Ishikawa (cell line): ENCODE results near the gene NEIL1.

Experiments
- CEBPB ChIP-seq: IDR thresholded peaks from 2 replicates; pipeline ENCODE4 v1.6.1; 2012
- CREB1 ChIP-seq: IDR thresholded peaks from 2 replicates; pipeline ENCODE4 v1.6.1; 2012; ENCODE audit warnings: low read depth
- EGR1 ChIP-seq: IDR thresholded peaks from 2 replicates; pipeline ENCODE4 v1.6.1; 2012
- EP300 ChIP-seq: IDR thresholded peaks from 2 replicates; pipeline ENCODE4 v1.6.1; 2012; ENCODE audit warnings: borderline replicate concordance
- FOXM1 ChIP-seq: IDR thresholded peaks from 2 replicates; pipeline ENCODE4 v1.6.1; 2012; ENCODE audit warnings: low read depth, borderline replicate concordance
- MAX ChIP-seq: IDR thresholded peaks from 2 replicates; pipeline ENCODE4 v1.6.1; 2012
- NFIC ChIP-seq: IDR thresholded peaks from 2 replicates; pipeline ENCODE4 v1.6.1; 2012
- RAD21 ChIP-seq: IDR thresholded peaks from 2 replicates; pipeline ENCODE4 v1.6.1; 2012; ENCODE audit warnings: low read depth
- REST ChIP-seq: IDR thresholded peaks from 2 replicates; pipeline ENCODE4 v1.6.1; 2012; ENCODE audit warnings: low read depth, mild to moderate bottlenecking
- TAF1 ChIP-seq: IDR thresholded peaks from 2 replicates; pipeline ENCODE4 v1.6.1; 2012; ENCODE audit warnings: low read depth, mild to moderate bottlenecking
- TCF12 ChIP-seq: IDR thresholded peaks from 2 replicates; pipeline ENCODE4 v1.6.1; 2012; ENCODE audit warnings: low read depth
- TEAD4 ChIP-seq: IDR thresholded peaks from 2 replicates; pipeline ENCODE4 v1.6.1; 2012
- USF1 ChIP-seq: IDR thresholded peaks from 2 replicates; pipeline ENCODE4 v1.6.1; 2012
- YY1 ChIP-seq: IDR thresholded peaks from 2 replicates; pipeline ENCODE4 v1.6.1; 2012; ENCODE audit warnings: low read depth
- ZBTB7A ChIP-seq: IDR thresholded peaks from 2 replicates; pipeline ENCODE4 v1.6.1; 2012; ENCODE audit warnings: low read depth

The NEIL1 gene

GRCh38 chr15:75348562-75349350, 1.9 kb downstream of the NEIL1 start:
- TF ChIP-seq YY1 (no peak), ZBTB7A (no peak), FOXM1 (no peak), TEAD4 (no peak), USF1 (no peak), CREB1 (no peak), MAX (no peak), REST (no peak), TCF12 (no peak), RAD21 (no peak), CEBPB (no peak), TAF1 (no peak), NFIC (no peak), EGR1 (no peak)

GRCh38 chr15:75349851-75350588, 3.2 kb downstream of the NEIL1 start:
- TF ChIP-seq ZBTB7A (no peak), CEBPB (no peak), EGR1 (no peak), EP300 (no peak), TAF1 (no peak), USF1 (no peak), FOXM1 (no peak), TEAD4 (no peak), TCF12 (no peak), MAX (no peak), REST (no peak)

GRCh38 chr15:75350601-75351361, 3.9 kb downstream of the NEIL1 start:
- TF ChIP-seq EGR1: no peak
- no peak for TF ChIP-seq TAF1
- no peak for TF ChIP-seq NFIC
- no peak for TF ChIP-seq TCF12
- TF ChIP-seq TEAD4: no peak
- TF ChIP-seq EP300: no peak
- TF ChIP-seq YY1: no peak
- no peak for TF ChIP-seq REST
- TF ChIP-seq MAX: no peak
- TF ChIP-seq FOXM1: no peak
- TF ChIP-seq CREB1: no peak
- no peak for TF ChIP-seq USF1
- no peak for TF ChIP-seq ZBTB7A
- no peak for TF ChIP-seq RAD21
- TF ChIP-seq CEBPB: no peak
